Measurements from ENCODE around the gene GARRE1. TPM values are rescaled to one million over a fixed set of nuclear protein-coding genes. Genes with fewer than 3 reads are reported as not detected.
A peak's percentile ranks its signal among the peaks of the same experiment; 100 is the strongest.

GARRE1 gene
- polyA plus RNA-seq, 1 donor, result 22.5 TPM

DNA sequence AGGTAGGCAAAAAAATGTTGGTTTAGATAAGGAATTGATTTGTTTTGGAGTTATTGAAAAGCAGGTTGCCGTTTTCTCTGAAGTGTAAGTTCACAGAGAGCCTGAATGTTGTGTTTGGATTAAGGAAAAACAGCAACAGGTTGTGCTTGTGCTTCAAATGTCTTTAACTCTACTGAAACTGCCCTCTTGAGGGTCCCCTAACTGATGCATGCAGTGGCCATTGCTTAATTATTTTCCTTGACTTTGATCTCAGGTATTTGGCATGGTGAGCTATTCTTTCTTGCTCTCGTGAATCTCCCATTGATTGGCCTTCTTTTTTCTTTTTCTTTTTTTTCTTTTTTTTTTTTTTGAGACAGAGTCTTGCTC, 3.2 kb downstream of the GARRE1 start:
- 80% methylated on average over 1 of the region's 2 CpGs for WGBS (ENCODE audit: insufficient coverage, low lambda C conversion rate)
- Histone ChIP-seq H3K27me3 (ENCODE audit: control insufficient read depth, insufficient read depth, low read length) (no peaks in the 10 kb centered on the region), H3K27ac (ENCODE audit: low read length) (no peak overlapping the region), H3K4me1 (ENCODE audit: control insufficient read depth, insufficient read depth, low read length) (peaks cover 4% of the 10 kb centered on the region), H3K36me3 (ENCODE audit: control insufficient read depth, insufficient read depth, low read length) (no peaks in the 10 kb centered on the region), H3K4me3 (ENCODE audit: low read length) (no peak overlapping the region), H3K9me3 (ENCODE audit: control insufficient read depth, low read depth, low read length) (no peaks in the 10 kb centered on the region)
- DNase-seq, result no peak

DNA sequence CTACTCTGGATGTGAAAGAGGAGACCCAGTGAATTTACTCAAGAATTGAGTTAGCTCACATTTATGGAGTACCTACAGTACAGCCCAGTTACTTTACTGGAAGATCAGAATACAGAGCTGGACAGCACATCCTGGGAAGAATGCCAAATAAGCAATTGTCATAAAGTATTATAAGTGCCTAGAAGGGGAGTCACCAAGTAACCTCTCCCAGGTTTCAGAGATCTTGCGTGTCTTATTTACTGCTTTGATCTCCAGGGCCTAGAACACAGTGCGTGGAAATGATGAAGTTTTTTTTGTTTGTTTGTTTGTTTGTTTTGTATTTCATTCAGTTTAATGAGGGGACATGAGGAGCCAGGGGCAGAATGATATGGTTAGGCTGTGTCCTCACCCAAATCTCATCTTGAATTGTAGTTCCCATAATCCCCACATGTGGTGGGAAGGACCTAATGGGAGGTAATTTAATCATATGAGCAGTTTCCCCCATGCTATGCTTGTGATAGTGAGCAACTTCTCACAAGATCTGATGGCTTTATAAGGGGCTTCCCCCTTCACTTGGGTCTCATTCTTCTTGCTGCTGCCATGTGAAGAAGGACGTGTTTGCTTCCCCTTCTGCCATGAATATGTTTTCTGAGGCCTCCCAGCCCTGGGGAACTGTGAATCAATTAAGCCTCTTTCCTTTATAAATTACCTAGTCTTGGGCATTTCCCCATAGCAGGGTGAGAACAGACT, 5.2 kb downstream of the GARRE1 start:
- Histone ChIP-seq H3K36me3 (ENCODE audit: control insufficient read depth, insufficient read depth, low read length) (no peaks in the 10 kb centered on the region), H3K4me1 (ENCODE audit: control insufficient read depth, insufficient read depth, low read length) (peaks cover 4% of the 10 kb centered on the region), H3K27me3 (ENCODE audit: control insufficient read depth, insufficient read depth, low read length) (no peaks in the 10 kb centered on the region), H3K4me3 (ENCODE audit: low read length) (no peak overlapping the region), H3K9me3 (ENCODE audit: control insufficient read depth, low read depth, low read length) (no peaks in the 10 kb centered on the region), H3K27ac (ENCODE audit: low read length) (no peak overlapping the region)
- no CpG with 5 or more reads among the region's 3 CpGs for WGBS (ENCODE audit: insufficient coverage, low lambda C conversion rate)
- DNase-seq, result no peak

DNA sequence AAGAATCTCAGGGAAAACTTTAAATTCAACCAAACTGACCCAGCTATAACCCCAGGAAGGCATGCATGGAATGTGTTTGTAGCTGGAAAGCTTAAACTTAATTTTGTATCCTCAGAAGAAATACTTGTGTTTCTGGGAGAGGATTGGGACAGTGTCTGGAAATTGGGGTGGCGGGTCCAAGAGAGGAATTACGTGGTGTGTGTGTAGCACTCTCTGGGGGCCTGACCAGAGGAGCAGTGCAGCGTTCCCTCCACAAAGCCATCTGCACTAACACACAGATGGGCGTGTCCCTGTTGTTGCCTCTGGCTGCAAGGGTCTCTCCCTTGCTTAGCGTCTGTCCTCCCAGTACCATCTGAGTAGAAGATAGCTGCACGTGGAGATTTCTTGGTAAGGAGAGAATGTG, 6.4 kb downstream of the GARRE1 start:
- H3K36me3 ChIP-seq (ENCODE audit: control insufficient read depth, insufficient read depth, low read length), result peaks cover 5% of the 10 kb centered on the region
- H3K4me3 ChIP-seq (ENCODE audit: low read length), result no peak overlapping the region
- no peaks in the 10 kb centered on the region for H3K4me1 ChIP-seq (ENCODE audit: control insufficient read depth, insufficient read depth, low read length)
- no peaks in the 10 kb centered on the region for H3K27me3 ChIP-seq (ENCODE audit: control insufficient read depth, insufficient read depth, low read length)
- peak overlapping the region; percentile 8 for H3K27ac ChIP-seq (ENCODE audit: low read length)
- DNase-seq, result no peak
- H3K9me3 ChIP-seq (ENCODE audit: control insufficient read depth, low read depth, low read length), result no peaks in the 10 kb centered on the region
- no CpG with 5 or more reads among the region's 6 CpGs for WGBS (ENCODE audit: insufficient coverage, low lambda C conversion rate)

- no peaks in the 10 kb centered on the region for H3K4me1 ChIP-seq (ENCODE audit: control insufficient read depth, insufficient read depth, low read length)
- no peak overlapping the region for H3K4me3 ChIP-seq (ENCODE audit: low read length)
- WGBS (ENCODE audit: insufficient coverage, low lambda C conversion rate), result no CpG with 5 or more reads among the region's 6 CpGs
- H3K9me3 ChIP-seq (ENCODE audit: control insufficient read depth, low read depth, low read length), result no peaks in the 10 kb centered on the region
- H3K27me3 ChIP-seq (ENCODE audit: control insufficient read depth, insufficient read depth, low read length), result no peaks in the 10 kb centered on the region
- peaks cover 8% of the 10 kb centered on the region for H3K36me3 ChIP-seq (ENCODE audit: control insufficient read depth, insufficient read depth, low read length)
- no peak overlapping the region for H3K27ac ChIP-seq (ENCODE audit: low read length)
- no peak for DNase-seq
Observed at GRCh38 chr19:34261334-34262109, 7.2 kb downstream of the GARRE1 start.

DNA sequence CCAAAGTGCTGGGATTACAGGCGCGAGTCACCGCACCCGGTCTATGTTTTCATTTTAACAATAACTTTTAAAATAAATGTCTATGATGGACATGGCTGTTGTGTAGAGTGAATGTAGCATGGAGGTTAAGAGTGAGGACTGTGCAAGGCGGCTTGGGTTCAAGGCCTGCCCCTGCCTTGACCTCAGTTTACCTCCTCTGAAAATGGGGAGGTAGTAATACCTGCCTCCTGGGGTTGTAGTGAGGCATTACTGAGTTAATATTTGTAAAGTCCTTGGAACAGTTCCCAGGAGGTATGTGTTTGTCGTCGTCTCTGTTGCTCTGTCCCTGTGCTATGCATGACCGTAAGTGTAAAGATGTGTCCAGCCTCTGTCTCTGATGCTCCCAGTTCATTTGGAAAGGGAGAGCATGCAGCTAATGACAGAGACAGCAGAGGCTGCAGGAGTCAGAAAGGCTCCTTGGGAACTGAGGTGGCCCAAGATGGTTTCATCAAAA, 9.4 kb downstream of the GARRE1 start:
- peaks cover 8% of the 10 kb centered on the region for H3K36me3 ChIP-seq (ENCODE audit: control insufficient read depth, insufficient read depth, low read length)
- no CpG with 5 or more reads among the region's 8 CpGs for WGBS (ENCODE audit: insufficient coverage, low lambda C conversion rate)
- no peak overlapping the region for H3K4me3 ChIP-seq (ENCODE audit: low read length)
- H3K27me3 ChIP-seq (ENCODE audit: control insufficient read depth, insufficient read depth, low read length), result no peaks in the 10 kb centered on the region
- no peaks in the 10 kb centered on the region for H3K4me1 ChIP-seq (ENCODE audit: control insufficient read depth, insufficient read depth, low read length)
- no peak overlapping the region for H3K27ac ChIP-seq (ENCODE audit: low read length)
- DNase-seq, result no peak
- no peaks in the 10 kb centered on the region for H3K9me3 ChIP-seq (ENCODE audit: control insufficient read depth, low read depth, low read length)

GRCh38 chr19:34265221-34265650, 10.9 kb downstream of the GARRE1 start:
- H3K4me3 ChIP-seq (ENCODE audit: low read length), result no peak overlapping the region

DNA sequence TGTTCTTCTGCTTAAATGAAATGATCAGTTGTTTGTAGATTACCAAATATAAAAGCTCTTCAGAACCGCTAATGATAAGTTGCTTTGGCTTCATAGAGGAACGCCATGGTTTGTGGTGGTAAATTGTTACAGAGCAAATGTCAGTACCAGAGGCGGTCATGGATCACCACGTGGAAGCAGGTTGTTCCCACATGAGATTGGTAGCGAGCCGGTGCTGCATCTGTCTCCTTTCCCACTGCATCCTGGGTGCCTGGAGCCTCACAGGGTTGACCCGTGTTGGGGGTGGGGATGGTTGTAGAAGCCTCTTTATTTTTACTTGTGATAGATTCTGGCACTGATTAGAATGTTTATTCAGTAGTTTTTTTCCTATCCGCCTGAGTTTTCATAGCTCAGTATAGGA, 14.7 kb downstream of the GARRE1 start:
- H3K36me3 ChIP-seq (ENCODE audit: control insufficient read depth, insufficient read depth, low read length), result peaks cover 8% of the 10 kb centered on the region
- H3K4me3 ChIP-seq (ENCODE audit: low read length), result no peak overlapping the region
- H3K4me1 ChIP-seq (ENCODE audit: control insufficient read depth, insufficient read depth, low read length), result no peaks in the 10 kb centered on the region
- H3K9me3 ChIP-seq (ENCODE audit: control insufficient read depth, low read depth, low read length), result no peaks in the 10 kb centered on the region
- 67% methylated on average over 1 of the region's 8 CpGs for WGBS (ENCODE audit: insufficient coverage, low lambda C conversion rate)
- H3K27me3 ChIP-seq (ENCODE audit: control insufficient read depth, insufficient read depth, low read length), result no peaks in the 10 kb centered on the region
- H3K27ac ChIP-seq (ENCODE audit: low read length), result peak overlapping the region; percentile 16
- no peak for DNase-seq

More at GRCh38 chr19:34265221-34265650, 10.9 kb downstream of the GARRE1 start:
- H3K36me3 ChIP-seq (ENCODE audit: control insufficient read depth, insufficient read depth, low read length), result peaks cover 8% of the 10 kb centered on the region
- H3K4me1 ChIP-seq (ENCODE audit: control insufficient read depth, insufficient read depth, low read length), result no peaks in the 10 kb centered on the region
- no peak overlapping the region for H3K27ac ChIP-seq (ENCODE audit: low read length)
- no CpG with 5 or more reads among the region's 6 CpGs for WGBS (ENCODE audit: insufficient coverage, low lambda C conversion rate)
- no peaks in the 10 kb centered on the region for H3K9me3 ChIP-seq (ENCODE audit: control insufficient read depth, low read depth, low read length)
- H3K27me3 ChIP-seq (ENCODE audit: control insufficient read depth, insufficient read depth, low read length), result no peaks in the 10 kb centered on the region
- DNase-seq, result no peak

- Histone ChIP-seq H3K9me3 (ENCODE audit: control insufficient read depth, low read depth, low read length) (no peaks in the 10 kb centered on the region), H3K27ac (ENCODE audit: low read length) (peak overlapping the region; percentile 16), H3K4me1 (ENCODE audit: control insufficient read depth, insufficient read depth, low read length) (no peaks in the 10 kb centered on the region), H3K36me3 (ENCODE audit: control insufficient read depth, insufficient read depth, low read length) (peaks cover 8% of the 10 kb centered on the region), H3K27me3 (ENCODE audit: control insufficient read depth, insufficient read depth, low read length) (no peaks in the 10 kb centered on the region), H3K4me3 (ENCODE audit: low read length) (no peak overlapping the region)
- no CpG with 5 or more reads among the region's 2 CpGs for WGBS (ENCODE audit: insufficient coverage, low lambda C conversion rate)
- DNase-seq, result no peak
Observed at GRCh38 chr19:34269489-34269888, 15.1 kb downstream of the GARRE1 start.

- Histone ChIP-seq H3K27ac (ENCODE audit: low read length) (peak overlapping the region; percentile 30), H3K27me3 (ENCODE audit: control insufficient read depth, insufficient read depth, low read length) (no peaks in the 10 kb centered on the region), H3K9me3 (ENCODE audit: control insufficient read depth, low read depth, low read length) (no peaks in the 10 kb centered on the region), H3K4me1 (ENCODE audit: control insufficient read depth, insufficient read depth, low read length) (no peaks in the 10 kb centered on the region), H3K36me3 (ENCODE audit: control insufficient read depth, insufficient read depth, low read length) (peaks cover 8% of the 10 kb centered on the region), H3K4me3 (ENCODE audit: low read length) (no peak overlapping the region)
- WGBS (ENCODE audit: insufficient coverage, low lambda C conversion rate), result 43% methylated on average over 1 of the region's 5 CpGs
- peak; percentile 23 to 48 for DNase-seq
Observed at GRCh38 chr19:34269968-34270621, 15.7 kb downstream of the GARRE1 start.

GRCh38 chr19:34273121-34273520, 18.8 kb downstream of the GARRE1 start:
- 100% methylated on average over 1 of the region's 4 CpGs for WGBS (ENCODE audit: insufficient coverage, low lambda C conversion rate)
- Histone ChIP-seq H3K4me1 (ENCODE audit: control insufficient read depth, insufficient read depth, low read length) (peaks cover 9% of the 10 kb centered on the region), H3K27ac (ENCODE audit: low read length) (no peak overlapping the region), H3K9me3 (ENCODE audit: control insufficient read depth, low read depth, low read length) (no peaks in the 10 kb centered on the region), H3K4me3 (ENCODE audit: low read length) (no peak overlapping the region), H3K27me3 (ENCODE audit: control insufficient read depth, insufficient read depth, low read length) (no peaks in the 10 kb centered on the region), H3K36me3 (ENCODE audit: control insufficient read depth, insufficient read depth, low read length) (no peaks in the 10 kb centered on the region)
- DNase-seq, result no peak

All from large intestine (tissue), 3 donors.